ENCODE data around the gene LYSMD4.

Gene LYSMD4

GRCh38 chr15:99731336-99732123 lies 1.7 kb downstream of the LYSMD4 start:
- DNase-seq (no peak), ATAC-seq (no peak)

DNA sequence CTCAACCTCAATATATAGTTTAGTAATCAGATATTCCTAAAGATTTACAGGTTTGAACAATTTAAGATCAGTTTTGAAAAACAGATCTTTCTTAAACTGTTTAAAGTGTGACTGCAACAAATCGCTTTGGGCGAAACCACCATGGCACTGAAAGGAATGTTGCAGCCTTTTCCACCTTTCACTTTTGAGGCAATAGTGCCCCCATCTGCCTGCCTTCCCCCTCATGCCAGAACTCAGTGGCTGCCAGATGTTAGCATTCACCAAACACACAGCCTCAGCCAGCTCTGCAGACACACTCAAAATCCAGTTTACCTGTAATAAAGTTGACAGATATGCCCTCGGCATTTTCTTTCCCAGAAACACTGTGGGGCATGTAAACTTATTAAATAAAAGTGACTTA lies 3.3 kb downstream of the LYSMD4 start:
- peak; percentile 30 for DNase-seq
- no peak for ATAC-seq

GRCh38 chr15:99729327-99729726 lies 3.9 kb downstream of the LYSMD4 start:
- DNase-seq, result no peak
- no peak for ATAC-seq

GRCh38 chr15:99728916-99729315 lies 4.3 kb downstream of the LYSMD4 start:
- no peak for DNase-seq
- no peak for ATAC-seq

GRCh38 chr15:99727733-99728132 lies 5.5 kb downstream of the LYSMD4 start:
- DNase-seq (no peak), ATAC-seq (no peak)

DNA sequence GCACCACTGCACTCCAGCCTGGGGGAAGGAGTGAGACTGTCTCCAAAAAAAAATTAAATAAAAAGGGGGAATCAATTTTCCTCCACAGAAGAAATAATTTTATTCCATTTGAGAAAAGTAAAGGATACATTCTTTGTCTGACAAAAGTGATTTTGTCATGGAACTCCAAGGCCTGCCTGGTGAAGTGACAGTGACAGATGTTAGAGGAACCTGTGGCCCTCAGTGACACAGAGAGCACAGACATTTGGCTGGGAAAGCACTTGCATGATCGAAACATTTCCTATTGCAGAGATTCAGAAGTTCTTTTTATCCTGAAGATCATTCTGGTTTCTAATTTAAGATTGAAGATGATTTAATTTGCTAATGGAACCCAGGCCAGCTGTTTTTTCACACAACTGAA lies 5.9 kb downstream of the LYSMD4 start:
- no peak for DNase-seq

DNA sequence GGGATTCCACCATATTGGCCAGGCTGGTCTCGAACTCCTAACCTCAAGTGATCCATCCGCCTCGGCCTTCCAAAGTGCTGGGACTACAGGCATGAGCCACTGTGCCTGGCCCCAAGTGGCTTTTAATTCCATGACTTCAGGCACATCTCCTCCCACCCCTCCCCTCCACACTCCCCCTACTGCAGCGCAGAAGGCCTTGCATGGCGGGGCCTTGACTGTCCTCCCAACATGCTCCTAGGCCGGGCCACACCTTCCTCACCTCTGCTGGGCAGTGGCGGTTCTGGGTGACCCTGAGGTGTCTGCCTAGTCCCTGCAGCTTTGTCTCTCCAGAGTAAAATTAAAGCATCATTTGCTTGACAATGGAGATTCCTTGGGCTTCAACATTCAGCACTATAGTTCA lies 6.9 kb downstream of the LYSMD4 start:
- ATAC-seq (no peak), DNase-seq (no peak)

More for the DNA sequence above, 5.9 kb downstream of the LYSMD4 start:
- no peak for ATAC-seq

DNA sequence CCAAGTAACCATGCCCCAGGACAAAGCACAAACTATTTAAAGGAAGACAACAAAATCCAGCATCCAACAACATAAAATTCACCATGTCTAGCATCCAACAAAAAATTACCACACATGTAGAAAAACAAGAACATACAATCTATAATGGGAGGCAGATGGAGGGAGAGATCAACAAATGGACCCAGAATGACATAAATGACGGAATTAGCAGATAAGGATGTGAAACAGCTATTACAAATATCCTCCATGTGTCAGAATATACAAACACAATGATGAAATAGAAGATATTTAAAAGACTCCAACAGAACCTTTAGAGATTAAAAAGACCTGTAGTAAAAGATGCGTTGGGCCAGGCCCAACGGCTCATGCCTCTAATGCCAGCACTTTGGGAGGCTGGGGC lies 10.8 kb downstream of the LYSMD4 start:
- DNase-seq, result no peak
- no peak for ATAC-seq

GRCh38 chr15:99721896-99722295 lies 11.3 kb downstream of the LYSMD4 start:
- ATAC-seq (no peak), DNase-seq (no peak)

DNA sequence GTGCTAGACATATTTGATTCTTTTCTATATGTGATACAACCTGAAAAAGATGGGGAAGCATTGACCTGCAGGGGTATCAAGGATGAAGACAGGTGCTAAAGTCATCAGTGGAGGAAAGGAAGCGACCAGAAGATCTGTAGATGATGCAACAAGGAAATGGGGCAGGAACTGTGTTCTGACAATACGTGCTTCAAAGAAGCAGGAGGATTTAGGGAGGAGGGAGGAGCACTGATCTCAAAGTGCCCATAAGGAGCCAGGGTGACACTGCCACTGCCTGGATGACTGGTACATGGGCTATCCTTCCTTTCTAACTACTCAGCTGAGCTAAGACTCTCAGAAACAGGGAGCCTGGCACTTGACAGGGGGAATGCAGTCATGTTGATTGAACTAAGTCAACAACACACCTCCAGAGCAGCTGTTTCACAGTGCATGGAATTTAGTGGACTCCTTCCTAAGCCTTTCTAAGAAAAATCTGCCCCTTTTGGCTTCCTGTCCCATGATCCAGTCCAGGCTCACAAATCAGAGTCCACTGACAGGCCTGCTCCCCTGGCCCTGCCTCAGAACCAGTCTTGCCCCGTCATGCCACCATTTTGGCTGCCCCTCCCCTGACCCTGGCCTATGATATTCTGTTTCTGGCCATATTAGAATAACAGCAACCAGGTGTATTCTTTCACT lies 12.0 kb downstream of the LYSMD4 start:
- ATAC-seq, result no peak
- no peak for DNase-seq

DNA sequence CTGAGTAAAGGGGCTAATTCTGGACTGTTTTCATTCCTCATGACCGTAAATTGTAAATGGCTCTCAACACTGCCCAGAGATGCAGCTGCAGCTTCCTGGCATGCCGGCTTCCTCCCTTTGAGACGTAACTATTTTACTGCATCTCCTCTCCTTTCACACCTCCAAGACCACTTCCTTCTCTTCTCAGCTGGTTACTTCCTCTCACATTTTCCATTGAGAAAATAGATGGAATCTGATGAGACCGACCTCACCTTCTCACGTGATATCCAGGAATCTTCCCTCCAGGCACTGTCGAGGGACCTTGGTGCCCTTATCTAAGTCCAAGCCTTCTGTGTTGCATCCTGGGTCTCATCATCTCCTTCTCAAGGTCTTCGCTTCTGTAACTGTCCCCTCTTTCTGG lies 12.7 kb downstream of the LYSMD4 start:
- peak; percentile 22 for DNase-seq
- no peak for ATAC-seq

DNA sequence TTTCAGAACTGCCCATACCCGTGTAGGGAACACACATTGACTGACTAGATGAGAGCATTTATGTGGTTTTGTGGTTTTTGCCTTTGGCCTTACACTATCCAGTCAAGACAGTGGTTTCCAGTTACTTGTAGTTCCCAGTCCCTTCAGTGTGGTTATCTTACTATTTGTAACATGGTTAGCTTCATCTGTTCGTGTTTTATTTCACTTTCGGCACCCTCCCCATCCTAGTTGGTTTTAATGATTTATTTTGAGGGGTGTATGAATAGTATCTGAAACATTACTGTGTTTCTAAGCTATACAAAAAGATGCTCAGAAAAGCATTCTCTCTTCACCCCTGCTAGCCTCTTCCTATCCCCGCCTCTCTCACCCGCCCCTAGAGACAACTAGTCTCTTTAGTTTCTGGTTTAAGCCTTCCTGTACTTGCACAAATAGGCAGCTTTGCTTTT lies 14.1 kb downstream of the LYSMD4 start:
- peak; percentile 62 for ATAC-seq
- no peak for DNase-seq

GRCh38 chr15:99718421-99718820 lies 14.8 kb downstream of the LYSMD4 start:
- ATAC-seq (no peak), DNase-seq (no peak)

GRCh38 chr15:99717161-99718009 lies 15.9 kb downstream of the LYSMD4 start:
- ATAC-seq, result no peak
- DNase-seq, result no peak

GRCh38 chr15:99716540-99717095 lies 16.6 kb downstream of the LYSMD4 start:
- no peak for ATAC-seq
- no peak for DNase-seq

DNA sequence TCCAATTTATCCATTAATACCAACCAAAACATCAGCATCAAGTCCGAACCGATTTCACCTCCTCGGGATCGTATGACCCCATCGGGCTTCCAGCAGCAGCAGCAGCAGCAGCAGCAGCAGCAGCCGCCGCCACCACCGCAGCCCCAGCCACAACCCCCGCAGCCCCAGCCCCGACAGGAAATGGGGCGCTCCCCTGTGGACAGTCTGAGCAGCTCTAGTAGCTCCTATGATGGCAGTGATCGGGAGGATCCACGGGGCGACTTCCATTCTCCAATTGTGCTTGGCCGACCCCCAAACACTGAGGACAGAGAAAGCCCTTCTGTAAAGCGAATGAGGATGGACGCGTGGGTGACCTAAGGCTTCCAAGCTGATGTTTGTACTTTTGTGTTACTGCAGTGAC lies 20.8 kb downstream of the LYSMD4 start:
- no peak for ATAC-seq
- no peak for DNase-seq

DNA sequence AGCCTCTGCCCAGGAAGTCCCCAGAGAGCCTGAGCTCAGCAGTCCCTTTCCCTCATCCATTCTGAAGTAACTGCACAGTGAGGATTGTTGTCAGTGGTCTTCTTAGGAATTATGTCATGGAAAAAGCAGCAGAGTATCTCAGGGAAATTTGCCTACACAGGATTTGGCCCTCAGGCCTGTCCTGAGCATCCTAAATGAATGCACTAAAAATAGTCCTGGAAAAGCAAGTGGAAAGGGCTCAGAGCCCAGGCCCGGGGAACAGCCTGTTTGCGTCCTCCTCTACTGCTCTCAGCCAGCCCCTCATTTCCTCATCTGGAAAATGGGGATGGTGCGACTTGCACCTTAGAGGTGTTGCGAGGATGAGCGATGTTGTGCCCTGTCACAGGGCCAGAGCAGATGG lies 21.6 kb downstream of the LYSMD4 start:
- no peak for DNase-seq
- ATAC-seq, result no peak

GRCh38 chr15:99709243-99709986 lies 23.8 kb downstream of the LYSMD4 start:
- no peak for DNase-seq
- ATAC-seq, result no peak

DNA sequence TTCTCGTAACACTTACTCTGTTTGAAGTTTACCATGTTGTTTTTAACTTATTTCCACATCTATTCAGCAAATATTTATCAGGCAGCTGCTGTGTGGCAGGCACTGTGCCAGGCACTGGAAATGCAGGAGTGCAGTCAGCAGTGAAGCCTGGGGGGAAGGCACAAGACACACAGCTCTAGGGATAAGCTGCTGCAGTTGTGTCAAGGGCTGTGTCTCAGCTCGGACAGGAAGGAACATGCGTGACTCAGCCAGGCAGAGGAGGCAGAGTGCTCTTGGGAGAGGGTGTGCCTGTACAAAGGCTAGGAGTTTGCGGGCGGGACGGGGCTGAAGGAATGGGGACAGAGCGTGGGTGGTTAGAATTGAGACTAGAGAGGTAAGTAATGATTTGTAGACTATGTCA lies 24.7 kb downstream of the LYSMD4 start:
- ATAC-seq (no peak), DNase-seq (no peak)

DNA sequence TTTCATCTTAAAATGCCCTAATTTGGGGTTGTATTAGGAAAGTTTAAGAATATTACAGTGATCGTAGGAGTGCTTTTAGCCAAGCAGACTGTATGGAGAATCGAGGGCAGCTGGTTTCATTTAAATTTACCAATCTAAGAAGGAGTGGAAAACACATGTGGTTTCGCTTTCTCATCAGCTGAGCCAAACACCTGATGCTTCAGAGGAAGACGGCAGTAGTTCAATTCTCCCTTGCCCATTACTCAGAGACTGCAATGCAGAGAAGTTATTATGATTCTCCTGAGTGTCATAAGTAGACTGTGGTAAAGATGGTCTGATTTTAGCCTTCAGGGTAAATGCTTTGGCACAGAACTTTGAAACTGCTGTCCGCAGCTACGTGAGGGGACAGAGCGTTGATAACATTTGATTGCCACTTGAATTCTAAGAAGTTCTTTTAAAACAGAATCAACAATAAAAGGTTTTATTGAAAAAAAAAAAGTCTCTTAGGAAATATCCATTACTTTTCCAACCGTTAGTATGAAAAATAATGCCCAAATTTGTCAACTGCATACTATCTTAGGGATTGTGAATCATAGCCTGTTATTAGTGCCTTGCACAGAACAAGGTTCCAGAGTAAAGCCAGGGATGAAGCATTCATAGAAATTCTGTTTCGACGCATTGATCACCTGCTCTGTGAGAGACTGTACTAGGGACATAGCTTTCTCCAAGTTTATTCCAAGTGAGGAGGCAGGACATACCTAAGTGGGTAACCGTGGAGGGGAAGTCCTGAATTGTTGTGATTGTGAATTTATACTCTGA lies 25.6 kb downstream of the LYSMD4 start:
- no peak for DNase-seq

More for the DNA sequence above, 25.6 kb downstream of the LYSMD4 start:
- ATAC-seq, result peak; percentile 81
